GM12872 (cell line): ENCODE data around the gene LDB1.

Experiments used
- CTCF ChIP-seq: IDR thresholded peaks from 3 replicates; pipeline ENCODE4 v1.5.1; 2011; ENCODE audit warnings: low read depth, mild to moderate bottlenecking, low read length, moderate library complexity; ENCODE audit not compliant: insufficient read depth

LDB1 gene

GRCh38 chr10:102121739-102122372 lies 1.7 kb upstream of the LDB1 start:
- no peak for TF ChIP-seq CTCF

GRCh38 chr10:102120991-102121738 lies 997 bp upstream of the LDB1 start:
- no peak for TF ChIP-seq CTCF

- no peak for TF ChIP-seq CTCF
These were observed 589 bp downstream of the LDB1 start for GRCh38 chr10:102119417-102120141.

- no peak for TF ChIP-seq CTCF
These were observed 1.3 kb downstream of the LDB1 start for GRCh38 chr10:102118867-102119266.

- peak; percentile 34; the same call in 1 of the 3 replicates for TF ChIP-seq CTCF
These were observed 2.6 kb downstream of the LDB1 start for GRCh38 chr10:102117391-102118159.

- no peak for TF ChIP-seq CTCF
These were observed 3.5 kb downstream of the LDB1 start for GRCh38 chr10:102116656-102117055.

GRCh38 chr10:102115775-102116174 lies 4.4 kb downstream of the LDB1 start:
- TF ChIP-seq CTCF, result no peak
